HG02938 (cell line): ENCODE measurements around the gene SDC1.
"Not testable (repeated sequence)": the region's sequence is repeated elsewhere in the genome, so short reads cannot be mapped to it uniquely, and the experiment has no call there.

Experiments used
- ATAC-seq: cut with Tn5 transposase; IDR thresholded peaks from one replicate; pipeline ENCODE4 v1.9.1; 2021; ENCODE audit warnings: mild to moderate bottlenecking, moderate library complexity; ENCODE audit not compliant: unreplicated experiment

Gene SDC1

GRCh38 chr2:20199633-20200270, 25.2 kb downstream of the SDC1 start:
- ATAC-seq, result no peak

- no peak for ATAC-seq
Measured at GRCh38 chr2:20198796-20199632, 25.9 kb downstream of the SDC1 start.

- ATAC-seq, result no peak
Measured at GRCh38 chr2:20198001-20198400, 26.9 kb downstream of the SDC1 start.

- ATAC-seq, result no peak
Measured at GRCh38 chr2:20197192-20197591, 27.7 kb downstream of the SDC1 start.

- ATAC-seq, result no peak
Measured at GRCh38 chr2:20196657-20197161, 28.2 kb downstream of the SDC1 start.

GRCh38 chr2:20196053-20196656, 28.8 kb downstream of the SDC1 start:
- no peak for ATAC-seq

- no peak for ATAC-seq
Measured at GRCh38 chr2:20195431-20196033, 29.4 kb downstream of the SDC1 start.

GRCh38 chr2:20195016-20195411, 29.9 kb downstream of the SDC1 start:
- not testable (repeated sequence) for ATAC-seq

GRCh38 chr2:20194097-20195015, 30.6 kb downstream of the SDC1 start:
- ATAC-seq, result no peak

GRCh38 chr2:20193185-20193584, 31.7 kb downstream of the SDC1 start:
- ATAC-seq, result no peak

- ATAC-seq, result no peak
Measured at GRCh38 chr2:20192781-20193180, 32.1 kb downstream of the SDC1 start.

GRCh38 chr2:20191714-20192569, 33.0 kb downstream of the SDC1 start:
- no peak for ATAC-seq

GRCh38 chr2:20190876-20191713, 33.8 kb downstream of the SDC1 start:
- no peak for ATAC-seq

- no peak for ATAC-seq
Measured at GRCh38 chr2:20190170-20190569, 34.8 kb downstream of the SDC1 start.

- ATAC-seq, result no peak
Measured at GRCh38 chr2:20189299-20189931, 35.5 kb downstream of the SDC1 start.

- no peak for ATAC-seq
Measured at GRCh38 chr2:20188851-20189250, 36.1 kb downstream of the SDC1 start.

GRCh38 chr2:20188201-20188600, 36.7 kb downstream of the SDC1 start:
- ATAC-seq, result no peak

- no peak for ATAC-seq
Measured at GRCh38 chr2:20187331-20187730, 37.6 kb downstream of the SDC1 start.
